Kidney (tissue), 14 donors: ENCODE results near the gene FOXL2. TPM values are rescaled to one million over a fixed set of nuclear protein-coding genes. Genes with fewer than 3 reads are reported as not detected.
A peak's percentile ranks its signal among the peaks of the same experiment; 100 is the strongest.

Source experiments
- DNase-seq, 5 donors: peaks; one replicate each; pipeline ENCODE4 v3.0.0-alpha.2; 2013 to 2020
- FAIRE-seq: peaks from 2 replicates; lab custom pipeline; 2012; peaks lifted over from hg19 to GRCh38; lab: Jason Lieb, UNC
- H3K27ac ChIP-seq, 2 donors: one replicate each; pipeline ENCODE4 v1.7.0; 2013; ENCODE audit warnings: low read depth in 2 of 2, low read length in 2 of 2, inconsistent platforms in 1 of 2
- H3K27me3 ChIP-seq: one replicate; pipeline ENCODE4 v1.7.1; 2013; ENCODE audit warnings: low read length, inconsistent platforms; ENCODE audit not compliant: control insufficient read depth, insufficient read depth
- H3K36me3 ChIP-seq, 3 donors: one replicate each; pipeline versions ENCODE4 v1.7.0 to v1.7.1; 2013; ENCODE audit warnings: low read length in 3 of 3, control low read depth in 1 of 3, inconsistent platforms in 1 of 3; ENCODE audit not compliant: insufficient read depth in 3 of 3, control insufficient read depth in 2 of 3
- H3K4me1 ChIP-seq, 3 donors: one replicate each; pipeline versions ENCODE4 v1.7.0 to v1.7.1; 2013; ENCODE audit warnings: low read length in 3 of 3, inconsistent platforms in 1 of 3, low read depth in 1 of 3; ENCODE audit not compliant: control insufficient read depth in 2 of 3, insufficient read depth in 2 of 3
- H3K4me3 ChIP-seq, 3 donors: one replicate each; pipeline versions ENCODE4 v1.7.0 to v1.8.1; 2013; ENCODE audit warnings: low read length in 3 of 3, control low read depth in 1 of 3, inconsistent platforms in 1 of 3
- H3K9ac ChIP-seq, 3 donors: one replicate each; pipeline versions ENCODE4 v1.7.0 to v1.7.1; 2013; ENCODE audit warnings: low read length in 3 of 3, control low read depth in 1 of 3, inconsistent platforms in 1 of 3
- H3K9me3 ChIP-seq, 3 donors: one replicate each; pipeline versions ENCODE4 v1.7.0 to v1.7.1; 2013; ENCODE audit warnings: low read length in 3 of 3, control low read depth in 1 of 3, inconsistent platforms in 1 of 3; ENCODE audit not compliant: control insufficient read depth in 2 of 3, insufficient read depth in 1 of 3
- intact Hi-C: fragments of 100-400 bp; cut with DNase I; formaldehyde crosslinking; loops from one replicate; pipeline ENCODE4 v1.11.1; 2022
- polyA plus RNA-seq: library from polyadenylated mRNA; stranded (reverse); fragments of 350-450 nt; fragmentation: Illumina TruSeq; extraction: RNeasy Lipid Tissue Mini Kit (QIAGEN cat#74804); gene quantifications from one replicate; pipeline ENCODE4 v1.2.3, GENCODE V29; 2014; ENCODE audit warnings: low read depth, low replicate concordance; ENCODE audit not compliant: insufficient read depth
- total RNA-seq: library from RNA; stranded (reverse); fragmentation: NEBNext Ultra II Directional; extraction: Animal tissue kit (Norgen Biotek cat#: 25700); gene quantifications from one replicate; pipeline ENCODE4 v1.2.1, GENCODE V29; 2021
- TF ChIP-seq, protein P1 (sequence below): IDR thresholded peaks from 3 replicates; pipeline ENCODE4 v1.5.1; 2012; ENCODE audit warnings: mild to moderate bottlenecking, moderate library complexity, borderline replicate concordance; ENCODE audit not compliant: insufficient read depth; ENCODE audit errors: extremely low read depth
- donor health status: control.
- donor health status: control.
- donor health status: control.
- donor health status: control.
- donor health status: control.
- donor health status: DM: yes; HTN: yes; CAD: no.
- donor health status: Normal renal cell carcinoma (clear cell type).

Gene FOXL2
- total and polyA plus RNA-seq, 2 donors from 2014 or later = not detected

- no peak for DNase-seq
- H3K27ac ChIP-seq = no peak overlapping the region
- intact Hi-C loops = no loop called here
- H3K27me3 ChIP-seq = no peaks in the 10 kb centered on the region
- H3K4me3 ChIP-seq = no peak overlapping the region
- TF ChIP-seq, protein P1, sequence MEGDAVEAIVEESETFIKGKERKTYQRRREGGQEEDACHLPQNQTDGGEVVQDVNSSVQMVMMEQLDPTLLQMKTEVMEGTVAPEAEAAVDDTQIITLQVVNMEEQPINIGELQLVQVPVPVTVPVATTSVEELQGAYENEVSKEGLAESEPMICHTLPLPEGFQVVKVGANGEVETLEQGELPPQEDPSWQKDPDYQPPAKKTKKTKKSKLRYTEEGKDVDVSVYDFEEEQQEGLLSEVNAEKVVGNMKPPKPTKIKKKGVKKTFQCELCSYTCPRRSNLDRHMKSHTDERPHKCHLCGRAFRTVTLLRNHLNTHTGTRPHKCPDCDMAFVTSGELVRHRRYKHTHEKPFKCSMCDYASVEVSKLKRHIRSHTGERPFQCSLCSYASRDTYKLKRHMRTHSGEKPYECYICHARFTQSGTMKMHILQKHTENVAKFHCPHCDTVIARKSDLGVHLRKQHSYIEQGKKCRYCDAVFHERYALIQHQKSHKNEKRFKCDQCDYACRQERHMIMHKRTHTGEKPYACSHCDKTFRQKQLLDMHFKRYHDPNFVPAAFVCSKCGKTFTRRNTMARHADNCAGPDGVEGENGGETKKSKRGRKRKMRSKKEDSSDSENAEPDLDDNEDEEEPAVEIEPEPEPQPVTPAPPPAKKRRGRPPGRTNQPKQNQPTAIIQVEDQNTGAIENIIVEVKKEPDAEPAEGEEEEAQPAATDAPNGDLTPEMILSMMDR = no peak
- no peaks in the 10 kb centered on the region for H3K9me3 ChIP-seq
- no peaks in the 10 kb centered on the region for H3K36me3 ChIP-seq
- no peak for FAIRE-seq
- no peak overlapping the region for H3K9ac ChIP-seq
- no peaks in the 10 kb centered on the region for H3K4me1 ChIP-seq
These were observed 27.5 kb upstream of the FOXL2 start for GRCh38 chr3:138974462-138974861.

DNA sequence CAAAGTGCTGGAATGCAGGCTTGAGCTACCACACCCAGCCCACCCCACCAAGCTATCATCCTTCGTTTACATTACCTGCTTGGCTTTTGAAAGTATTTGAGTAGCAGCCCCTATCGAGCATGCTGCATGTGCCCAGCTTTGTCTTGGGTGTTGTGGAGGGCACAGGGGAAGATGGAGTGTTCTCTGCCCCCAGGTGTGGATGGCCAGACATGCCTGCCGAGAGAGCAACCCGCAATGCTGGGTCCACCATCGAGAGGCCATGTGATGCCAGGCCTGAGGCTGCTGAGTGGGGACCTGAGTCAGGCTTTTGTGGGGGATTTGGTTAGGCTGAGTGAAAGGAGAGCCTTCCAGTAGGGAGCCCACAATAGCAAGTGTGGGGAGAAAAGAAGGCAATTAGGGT, 26.0 kb upstream of the FOXL2 start:
- Histone ChIP-seq H3K9me3 (no peaks in the 10 kb centered on the region), H3K27me3 (no peaks in the 10 kb centered on the region), H3K36me3 (no peaks in the 10 kb centered on the region), H3K27ac (no peak overlapping the region), H3K4me3 (no peak overlapping the region), H3K4me1 (no peaks in the 10 kb centered on the region), H3K9ac (no peak overlapping the region)
- FAIRE-seq = no peak
- TF ChIP-seq, protein P1 = no peak
- intact Hi-C loops = no loop called here
- no peak for DNase-seq

DNA sequence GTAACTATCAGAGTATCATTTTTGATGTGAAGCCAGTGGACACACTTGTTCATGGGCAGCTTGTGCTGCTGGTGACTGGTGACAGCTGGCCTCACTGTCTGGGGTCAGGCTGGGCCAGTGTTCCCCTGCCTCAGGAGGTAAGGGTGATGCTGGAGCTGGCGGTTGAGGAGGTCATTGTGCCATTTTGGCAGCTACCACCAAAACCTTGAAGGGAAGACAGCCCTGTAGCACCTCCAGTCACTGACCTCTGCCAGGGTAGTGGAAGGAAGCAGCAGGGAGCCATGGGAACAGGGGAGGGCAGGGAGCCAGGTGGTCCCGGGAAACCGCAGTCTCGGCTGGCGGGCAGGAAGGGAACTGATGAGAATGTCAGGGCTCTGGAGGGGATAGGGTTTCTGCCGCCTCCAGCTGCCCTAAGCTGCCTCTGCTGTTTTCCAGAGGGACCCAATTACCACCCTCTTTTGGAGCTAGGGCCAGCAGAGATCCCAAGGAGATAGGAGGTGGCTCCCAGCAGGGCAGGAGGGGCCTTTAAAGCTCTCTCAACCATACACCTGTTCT, 24.9 kb upstream of the FOXL2 start:
- Histone ChIP-seq H3K27me3 (no peaks in the 10 kb centered on the region), H3K27ac (no peak overlapping the region), H3K9ac (no peak overlapping the region), H3K4me1 (no peaks in the 10 kb centered on the region), H3K4me3 (no peak overlapping the region), H3K9me3 (no peaks in the 10 kb centered on the region), H3K36me3 (no peaks in the 10 kb centered on the region)
- TF ChIP-seq, protein P1 = no peak
- peak in 1 of 5 donors; percentile 4 for DNase-seq
- FAIRE-seq = no peak
- intact Hi-C loops = no loop called here

DNA sequence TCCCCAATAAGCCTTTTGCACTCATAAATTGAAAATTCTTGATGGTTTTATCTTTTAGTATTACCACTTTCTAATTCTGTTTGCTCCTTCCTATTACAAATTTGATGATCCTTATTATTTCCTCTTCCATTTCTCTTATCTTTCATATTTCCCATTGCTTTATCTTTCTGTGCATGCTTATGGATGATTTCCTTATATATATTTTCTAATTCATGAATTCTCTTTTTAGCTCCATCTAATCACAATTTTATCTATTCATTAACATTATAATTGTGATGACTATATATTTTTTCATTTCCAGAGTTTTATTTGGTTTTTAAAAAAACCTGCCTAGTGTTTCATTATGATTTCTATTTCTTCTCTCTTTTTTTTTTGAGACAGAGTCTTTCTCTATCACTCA, 18.0 kb upstream of the FOXL2 start:
- Histone ChIP-seq H3K4me3 (no peak overlapping the region), H3K27me3 (peaks cover 7% of the 10 kb centered on the region), H3K9me3 (peaks cover 0 to 18% (median 0%) of the 10 kb centered on the region in 3 donors), H3K27ac (no peak overlapping the region), H3K4me1 (no peaks in the 10 kb centered on the region), H3K9ac (no peak overlapping the region), H3K36me3 (no peaks in the 10 kb centered on the region)
- TF ChIP-seq, protein P1 = no peak
- DNase-seq = no peak
- intact Hi-C loops = no loop called here
- FAIRE-seq = no peak
